HG03045 (cell line): Measurements from ENCODE around the gene OSTM1.
"Not testable (repeated sequence)": the region's sequence is repeated elsewhere in the genome, so short reads cannot be mapped to it uniquely, and the experiment has no call there.

Experiments used
- ATAC-seq: cut with Tn5 transposase; IDR thresholded peaks from one replicate; pipeline ENCODE4 v1.9.1; 2021; ENCODE audit warnings: mild to moderate bottlenecking, moderate library complexity; ENCODE audit not compliant: unreplicated experiment

The OSTM1 gene

GRCh38 chr6:108024427-108025073 lies 50.0 kb downstream of the OSTM1 start:
- ATAC-seq, result no peak

GRCh38 chr6:108020472-108021116 lies 53.9 kb downstream of the OSTM1 start:
- ATAC-seq, result no peak

- not testable (repeated sequence) for ATAC-seq
Observed at GRCh38 chr6:108016283-108016682, 58.3 kb downstream of the OSTM1 start.

DNA sequence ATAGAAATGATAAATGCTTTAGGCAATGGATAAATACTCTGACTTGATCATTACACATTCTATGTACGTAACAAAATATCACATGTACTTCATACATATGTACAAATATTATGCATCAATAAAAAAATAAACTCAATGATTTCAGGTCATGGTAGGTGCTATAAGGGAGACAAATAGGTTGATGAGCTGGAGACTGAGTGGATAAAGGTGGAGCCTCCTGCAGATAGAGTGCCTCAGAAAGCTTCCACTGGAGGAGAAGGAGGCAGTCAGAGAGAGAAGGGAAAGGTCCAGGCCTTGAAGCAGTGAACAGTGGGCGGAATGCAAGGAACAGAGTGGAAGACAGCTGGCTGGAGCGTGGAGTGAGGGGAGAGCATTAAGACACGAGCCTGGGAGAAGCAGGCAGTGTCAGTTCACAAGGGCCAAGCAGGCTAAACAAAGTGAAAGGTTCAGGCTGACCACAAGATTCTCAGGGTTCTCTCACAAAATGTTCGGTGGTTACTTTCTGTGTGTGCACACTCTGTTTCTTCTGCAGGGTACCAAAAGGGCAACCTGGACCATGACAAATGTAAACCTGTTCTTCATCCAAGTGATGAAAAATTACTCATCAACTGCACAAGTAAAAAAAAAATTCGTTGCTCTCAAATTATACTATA lies 60.6 kb downstream of the OSTM1 start:
- no peak for ATAC-seq

DNA sequence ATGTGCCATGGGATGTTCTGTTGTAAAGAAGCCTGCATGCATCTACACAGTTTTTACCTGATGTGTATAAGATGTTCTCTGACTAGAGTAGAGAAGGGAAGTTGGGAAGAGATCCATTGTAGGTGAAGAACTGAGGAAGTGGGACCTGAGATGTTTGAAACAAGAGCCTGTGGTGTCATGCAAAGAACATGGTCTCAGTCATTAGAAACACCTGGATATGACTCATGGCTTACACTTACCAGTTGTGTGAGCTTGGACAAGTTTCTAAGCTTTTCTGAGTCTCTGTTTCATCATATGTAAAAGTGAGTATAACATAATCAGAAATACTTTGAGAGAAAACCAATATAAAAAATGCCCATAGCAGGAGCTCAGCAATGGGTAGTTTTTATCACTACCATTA lies 64.6 kb downstream of the OSTM1 start:
- no peak for ATAC-seq

- ATAC-seq, result not testable (repeated sequence)
Observed at GRCh38 chr6:108009258-108009657, 65.3 kb downstream of the OSTM1 start.

DNA sequence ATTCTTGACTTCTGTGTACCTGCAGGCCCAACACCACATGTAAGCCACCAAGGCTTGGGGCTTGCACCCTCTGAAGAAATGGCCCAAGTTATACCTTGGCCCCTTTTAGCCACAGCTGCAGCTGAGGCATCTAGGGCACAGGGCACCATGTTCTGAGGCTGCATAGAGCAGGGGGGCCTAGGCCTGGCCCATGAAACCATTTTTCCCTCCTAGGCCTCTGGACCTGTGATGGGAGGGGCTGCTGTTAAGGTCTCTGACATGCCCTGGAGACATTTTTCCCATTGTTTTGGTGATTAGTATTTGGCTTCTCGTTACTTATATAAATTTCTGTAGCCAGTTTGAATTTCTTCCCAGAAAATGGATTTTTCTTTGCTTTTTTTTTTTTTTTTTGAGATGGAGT lies 66.2 kb downstream of the OSTM1 start:
- ATAC-seq, result no peak

DNA sequence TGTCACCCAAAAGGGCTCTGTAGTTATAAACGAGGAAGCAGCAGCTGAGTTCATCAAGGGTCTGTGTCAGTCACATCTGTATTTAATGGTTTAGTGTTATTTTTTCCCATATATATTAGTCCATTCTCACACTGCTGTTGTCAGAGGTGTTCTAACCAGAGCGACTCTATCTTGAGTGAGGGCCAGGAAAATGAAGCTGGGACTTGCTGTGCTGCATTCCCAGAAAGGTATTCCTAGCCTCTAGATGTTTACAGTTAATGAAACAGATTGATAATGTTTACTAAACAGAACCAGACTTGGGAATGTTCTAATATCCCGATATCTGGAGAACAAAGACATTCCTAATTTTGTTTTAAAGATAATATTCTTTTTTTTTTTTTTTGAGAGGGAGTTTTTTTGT lies 68.6 kb downstream of the OSTM1 start:
- ATAC-seq, result no peak

DNA sequence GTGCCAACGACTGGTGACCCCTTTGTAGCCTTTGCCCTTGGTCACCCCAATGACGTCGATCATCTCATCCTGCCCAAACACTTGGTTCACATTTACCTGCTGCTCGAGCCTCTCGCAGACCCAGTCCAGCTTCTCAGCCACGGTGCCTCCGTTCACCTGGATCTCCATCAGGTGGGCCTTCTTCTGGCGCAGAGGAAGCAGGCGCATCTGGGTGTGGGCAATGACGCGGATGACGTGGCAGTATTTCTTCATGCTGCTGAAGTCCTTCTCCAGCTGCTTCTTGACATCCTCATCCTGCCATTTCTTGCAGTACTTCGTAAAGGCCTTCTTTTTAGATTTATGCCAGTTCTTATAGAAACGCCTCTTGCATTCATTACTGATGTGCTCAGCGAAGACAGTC lies 69.7 kb downstream of the OSTM1 start:
- ATAC-seq, result no peak

DNA sequence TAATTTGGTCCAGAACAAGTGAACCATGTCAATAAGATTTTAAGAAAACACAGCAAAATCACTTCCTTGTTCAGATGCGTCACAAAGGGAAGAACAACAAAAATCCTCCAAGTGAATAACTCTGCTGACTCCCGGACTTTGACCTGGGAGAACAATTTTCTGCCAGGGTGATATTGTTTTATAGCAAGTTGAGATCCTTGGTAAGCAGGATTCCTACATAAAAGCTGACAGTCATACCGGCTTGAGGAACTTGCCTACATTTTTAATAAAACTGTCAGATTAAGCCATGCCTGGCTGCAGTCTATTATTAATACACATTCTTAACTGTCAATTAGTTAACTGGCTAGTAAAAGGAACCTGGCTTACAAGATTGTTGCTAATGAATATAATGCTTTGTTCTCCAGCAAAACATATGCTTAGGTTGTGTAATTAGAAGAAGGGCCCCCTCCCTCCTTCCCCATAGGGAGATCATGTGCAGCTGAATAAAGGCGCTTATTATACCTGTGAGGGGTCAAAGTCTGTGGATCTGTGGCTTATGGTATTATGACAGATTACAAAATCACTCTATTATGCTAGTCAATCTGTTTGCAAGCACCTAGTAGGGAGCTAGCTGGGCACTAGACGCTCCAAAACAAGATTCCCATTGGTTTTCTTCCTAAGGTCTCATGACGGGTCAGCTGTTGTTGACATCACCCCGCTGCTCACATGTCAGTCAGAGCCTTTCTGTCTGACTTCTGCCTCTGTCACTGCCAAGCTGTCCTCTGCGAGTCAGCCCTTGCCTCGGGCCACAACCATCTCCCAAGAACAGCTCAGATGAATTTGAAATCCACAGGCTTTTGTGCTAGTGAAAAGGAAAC lies 71.9 kb downstream of the OSTM1 start:
- no peak for ATAC-seq

GRCh38 chr6:108001696-108002231 lies 72.8 kb downstream of the OSTM1 start:
- no peak for ATAC-seq

DNA sequence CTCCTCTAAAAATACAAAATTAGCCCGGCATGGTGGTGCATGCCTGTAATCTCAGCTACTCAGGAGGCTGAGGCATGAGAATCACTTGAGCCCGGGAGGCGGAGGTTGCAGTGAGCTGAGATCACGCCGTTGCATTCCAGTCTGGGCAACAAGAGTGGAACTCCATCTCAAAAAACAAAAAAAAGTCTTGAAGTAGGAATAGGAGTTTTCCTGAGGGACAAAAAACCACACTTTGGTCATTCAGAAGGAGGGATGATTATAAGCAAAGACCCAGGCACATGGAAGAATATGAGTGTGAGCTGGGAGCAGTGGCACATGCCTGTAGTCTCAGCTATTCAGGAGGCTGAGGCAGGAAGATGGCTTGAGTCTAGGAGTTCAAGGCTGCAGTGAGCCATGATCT lies 74.3 kb downstream of the OSTM1 start:
- ATAC-seq, result not testable (repeated sequence)

DNA sequence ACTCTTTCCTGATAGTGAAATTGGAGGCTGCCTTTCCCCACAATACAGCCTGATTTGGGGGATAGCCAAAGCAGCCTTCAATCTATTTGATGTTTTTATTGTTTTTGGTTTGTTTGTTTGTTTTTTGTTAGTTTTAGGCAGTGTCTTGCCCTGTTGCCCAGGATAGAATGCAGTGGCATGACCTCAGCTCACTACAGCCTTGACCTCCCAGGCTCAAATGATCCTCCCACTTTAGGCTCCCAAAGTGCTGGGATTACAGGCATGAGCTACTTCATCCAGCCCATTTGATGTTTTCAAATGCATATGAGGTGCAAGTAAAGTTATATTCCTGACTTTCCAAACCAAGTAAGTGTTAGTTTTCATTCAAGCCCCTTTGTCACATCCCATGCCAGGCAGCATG lies 75.2 kb downstream of the OSTM1 start:
- ATAC-seq, result no peak

DNA sequence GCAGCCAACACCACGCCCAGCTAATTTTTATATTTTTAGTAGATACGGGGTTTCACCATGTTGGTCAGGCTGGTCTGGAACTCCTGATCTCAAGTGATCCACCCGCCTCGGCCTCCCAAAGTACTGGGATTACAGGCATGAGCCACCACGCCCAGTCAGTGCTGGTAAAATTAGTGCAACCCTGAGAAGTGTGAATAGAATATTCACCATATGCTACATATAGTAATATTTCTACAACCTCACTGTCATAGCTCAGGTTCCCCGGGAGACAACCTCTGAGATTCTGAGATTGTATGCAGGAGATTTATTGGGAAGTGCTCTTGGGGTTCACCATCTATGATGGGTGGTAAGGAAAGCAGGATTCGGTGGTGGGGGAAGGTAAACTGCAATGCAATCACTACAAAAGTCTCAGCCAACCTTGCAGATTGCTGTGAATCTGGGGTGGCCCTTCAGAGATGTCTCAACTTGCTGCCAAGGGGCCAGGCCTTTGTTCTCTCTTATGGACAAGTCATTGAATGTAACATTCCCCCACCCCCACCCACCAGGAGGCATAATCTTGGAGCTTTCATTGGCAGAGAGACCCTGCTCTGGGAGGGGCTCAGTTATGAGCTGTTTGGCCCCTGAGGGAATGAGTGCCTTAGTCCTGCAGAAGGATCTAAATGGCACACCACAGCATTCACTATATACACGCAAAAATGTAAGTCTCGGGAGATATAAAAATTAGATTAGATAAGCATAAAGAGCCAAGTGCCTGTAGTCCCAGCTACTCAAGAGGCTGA lies 82.6 kb downstream of the OSTM1 start:
- no peak for ATAC-seq
